ENCODE results near the gene NFATC2IP. TPM values are rescaled to one million over a fixed set of nuclear protein-coding genes. Genes with fewer than 3 reads are reported as not detected.

Gene NFATC2IP
- total and polyA plus RNA-seq, 2 of the 13 experiments (the other 11 are each of a cell fraction or from before 2014, with no cell fraction given) = 32.1 to 48.5 TPM

GRCh38 chr16:28950648-28951409, at the start of gene NFATC2IP (continued):
- TF ChIP-seq, protein P1, sequence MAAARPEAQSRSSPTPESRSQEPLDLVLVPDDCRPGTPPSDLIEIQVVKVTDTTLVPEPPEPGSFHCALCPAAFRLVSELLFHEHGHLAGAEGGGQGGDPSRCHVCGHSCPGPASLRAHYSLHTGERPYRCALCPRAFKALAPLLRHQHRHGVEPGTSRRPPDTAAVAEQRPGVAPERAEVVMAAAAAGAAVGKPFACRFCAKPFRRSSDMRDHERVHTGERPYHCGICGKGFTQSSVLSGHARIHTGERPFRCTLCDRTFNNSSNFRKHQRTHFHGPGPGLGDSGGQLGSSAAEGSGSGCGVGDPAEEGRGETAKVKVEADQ (CRISPR knock-in tag; IDR thresholded peaks at IDR 0.05; ENCODE audit: borderline replicate concordance) = 0 out of 2 replicates have a peak, but pooled peaks have one; percentile 66
- no peak for TF ChIP-seq PITX1 (CRISPR knock-in tag; IDR thresholded peaks at IDR 0.05)
- peak; percentile 84 for TF ChIP-seq GABPA (IDR thresholded peaks at IDR 0.05; ENCODE audit: low read depth, low read length)
- TF ChIP-seq GABPA (CRISPR knock-in tag; IDR thresholded peaks at IDR 0.05; ENCODE audit: low read depth) = peak; percentile 98
- peak; percentile 84; the same call in 1 of the 2 replicates for TF ChIP-seq SUZ12 (IDR thresholded peaks at IDR 0.05; ENCODE audit: low read depth, low read length)
- TF ChIP-seq, protein P2, sequence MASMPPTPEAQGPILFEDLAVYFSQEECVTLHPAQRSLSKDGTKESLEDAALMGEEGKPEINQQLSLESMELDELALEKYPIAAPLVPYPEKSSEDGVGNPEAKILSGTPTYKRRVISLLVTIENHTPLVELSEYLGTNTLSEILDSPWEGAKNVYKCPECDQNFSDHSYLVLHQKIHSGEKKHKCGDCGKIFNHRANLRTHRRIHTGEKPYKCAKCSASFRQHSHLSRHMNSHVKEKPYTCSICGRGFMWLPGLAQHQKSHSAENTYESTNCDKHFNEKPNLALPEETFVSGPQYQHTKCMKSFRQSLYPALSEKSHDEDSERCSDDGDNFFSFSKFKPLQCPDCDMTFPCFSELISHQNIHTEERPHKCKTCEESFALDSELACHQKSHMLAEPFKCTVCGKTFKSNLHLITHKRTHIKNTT (CRISPR knock-in tag; IDR thresholded peaks at IDR 0.05) = no peak
- TF ChIP-seq YEATS2 (CRISPR knock-in tag; IDR thresholded peaks at IDR 0.05; ENCODE audit: borderline replicate concordance) = peak; percentile 85
- TF ChIP-seq, protein P3, sequence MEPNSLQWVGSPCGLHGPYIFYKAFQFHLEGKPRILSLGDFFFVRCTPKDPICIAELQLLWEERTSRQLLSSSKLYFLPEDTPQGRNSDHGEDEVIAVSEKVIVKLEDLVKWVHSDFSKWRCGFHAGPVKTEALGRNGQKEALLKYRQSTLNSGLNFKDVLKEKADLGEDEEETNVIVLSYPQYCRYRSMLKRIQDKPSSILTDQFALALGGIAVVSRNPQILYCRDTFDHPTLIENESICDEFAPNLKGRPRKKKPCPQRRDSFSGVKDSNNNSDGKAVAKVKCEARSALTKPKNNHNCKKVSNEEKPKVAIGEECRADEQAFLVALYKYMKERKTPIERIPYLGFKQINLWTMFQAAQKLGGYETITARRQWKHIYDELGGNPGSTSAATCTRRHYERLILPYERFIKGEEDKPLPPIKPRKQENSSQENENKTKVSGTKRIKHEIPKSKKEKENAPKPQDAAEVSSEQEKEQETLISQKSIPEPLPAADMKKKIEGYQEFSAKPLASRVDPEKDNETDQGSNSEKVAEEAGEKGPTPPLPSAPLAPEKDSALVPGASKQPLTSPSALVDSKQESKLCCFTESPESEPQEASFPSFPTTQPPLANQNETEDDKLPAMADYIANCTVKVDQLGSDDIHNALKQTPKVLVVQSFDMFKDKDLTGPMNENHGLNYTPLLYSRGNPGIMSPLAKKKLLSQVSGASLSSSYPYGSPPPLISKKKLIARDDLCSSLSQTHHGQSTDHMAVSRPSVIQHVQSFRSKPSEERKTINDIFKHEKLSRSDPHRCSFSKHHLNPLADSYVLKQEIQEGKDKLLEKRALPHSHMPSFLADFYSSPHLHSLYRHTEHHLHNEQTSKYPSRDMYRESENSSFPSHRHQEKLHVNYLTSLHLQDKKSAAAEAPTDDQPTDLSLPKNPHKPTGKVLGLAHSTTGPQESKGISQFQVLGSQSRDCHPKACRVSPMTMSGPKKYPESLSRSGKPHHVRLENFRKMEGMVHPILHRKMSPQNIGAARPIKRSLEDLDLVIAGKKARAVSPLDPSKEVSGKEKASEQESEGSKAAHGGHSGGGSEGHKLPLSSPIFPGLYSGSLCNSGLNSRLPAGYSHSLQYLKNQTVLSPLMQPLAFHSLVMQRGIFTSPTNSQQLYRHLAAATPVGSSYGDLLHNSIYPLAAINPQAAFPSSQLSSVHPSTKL (CRISPR knock-in tag; IDR thresholded peaks at IDR 0.05) = no peak; the same call in 1 of the 2 replicates
- no peak for TF ChIP-seq CTCF (CRISPR knock-in tag; IDR thresholded peaks at IDR 0.05)
- peak; percentile 67; the same call in 1 of the 2 replicates for TF ChIP-seq REPIN1 (CRISPR knock-in tag; IDR thresholded peaks at IDR 0.05; ENCODE audit: borderline replicate concordance, low read depth)
- TF ChIP-seq ARNTL (CRISPR knock-in tag; IDR thresholded peaks at IDR 0.05) = peak; percentile 80
- TF ChIP-seq TOE1 (CRISPR knock-in tag; IDR thresholded peaks at IDR 0.05) = no peak
- TF ChIP-seq ZNF598 (CRISPR knock-in tag; IDR thresholded peaks at IDR 0.05; ENCODE audit: borderline replicate concordance) = no peak
- peak; percentile 29; the same call in 1 of the 2 replicates for TF ChIP-seq IKZF5 (CRISPR knock-in tag; IDR thresholded peaks at IDR 0.05)
- TF ChIP-seq PBX3 (CRISPR knock-in tag; IDR thresholded peaks at IDR 0.05; ENCODE audit: borderline replicate concordance) = peak; percentile 97; the same call in 1 of the 2 replicates

Data from HepG2 (cell line).